Uterus (tissue), 4 donors: Measurements from ENCODE around the gene IGSF1. TPM values are rescaled to one million over a fixed set of nuclear protein-coding genes. Genes with fewer than 3 reads are reported as not detected.

Experiments used
- DNase-seq, 2 donors: peaks; one replicate each; pipeline ENCODE4 v3.0.0-alpha.2; 2019 to 2020
- H3K27ac ChIP-seq, 2 donors: fragments of 200-600 bp; sonication (generic); 1 replicate in 1 of 2; 2 replicates in 1 of 2; pipeline ENCODE4 v1.5.1; 2016 to 2018
- H3K27me3 ChIP-seq, 2 donors: fragments of 200-600 bp; sonication (generic); one replicate each; pipeline ENCODE4 v1.5.1; 2018 to 2019; ENCODE audit warnings: control low read depth in 1 of 2
- H3K36me3 ChIP-seq, 2 donors: fragments of 200-600 bp; sonication (generic); one replicate each; pipeline ENCODE4 v1.5.1; 2019; ENCODE audit warnings: control low read depth in 1 of 2
- H3K4me1 ChIP-seq, 2 donors: fragments of 200-600 bp; sonication (generic); one replicate each; pipeline ENCODE4 v1.5.1; 2018 to 2019; ENCODE audit warnings: control low read depth in 1 of 2
- H3K4me3 ChIP-seq, 2 donors: fragments of 200-600 bp; sonication (generic); 1 replicate in 1 of 2; 2 replicates in 1 of 2; pipeline ENCODE4 v1.5.1; 2018 to 2019; ENCODE audit warnings: mild to moderate bottlenecking in 1 of 2
- H3K9me3 ChIP-seq, 2 donors: fragments of 200-600 bp; sonication (generic); one replicate each; pipeline ENCODE4 v1.5.1; 2019; ENCODE audit warnings: control low read depth in 1 of 2
- CTCF ChIP-seq, 4 experiments: fragments of 200-600 bp in 2 of 4; fragments of 450-650 bp in 2 of 4; sonication (generic) in 2 of 4; IDR thresholded peaks; one replicate each; pipeline ENCODE4 v1.5.1; 2016 to 2019; ENCODE audit warnings: antibody characterized with exemption in 4 of 4, mild to moderate bottlenecking in 2 of 4, moderate library complexity in 1 of 4
- POLR2A ChIP-seq, 2 donors: fragments of 450-650 bp; IDR thresholded peaks; one replicate each; pipeline ENCODE4 v1.6.1; 2016; ENCODE audit warnings: antibody characterized with exemption in 2 of 2, mild to moderate bottlenecking in 1 of 2, moderate library complexity in 1 of 2
- intact Hi-C: fragments of 100-400 bp; cut with DNase I; formaldehyde crosslinking; loops from one replicate; pipeline ENCODE4 v1.15.1; 2023; ENCODE audit warnings: low total_unique reads
- total RNA-seq, 4 donors: library from RNA; depleted of rRNA in 3 of 4; stranded (reverse); fragments of >200 nt in 3 of 4; gene quantifications; one replicate each; pipeline versions ENCODE4 v1.1.0 to v1.2.4, GENCODE V29; 2014 to 2023
- donor health status: DM: yes; HTN: yes; CAD: no.

IGSF1 gene
- total RNA-seq, 4 donors from 2014 or later, result 0.34 to 5.1 TPM; not detected in 2

- intact Hi-C loops, result no loop called here
- TF ChIP-seq CTCF (IDR thresholded peaks at IDR 0.05) (no peak), POLR2A (IDR thresholded peaks at IDR 0.05) (no peak)
- no peaks in the 10 kb centered on the region for H3K9me3 ChIP-seq
- no peaks in the 10 kb centered on the region for H3K27me3 ChIP-seq
- no peak for DNase-seq
- no peak overlapping the region for H3K4me3 ChIP-seq
- no peaks in the 10 kb centered on the region for H3K36me3 ChIP-seq
- H3K27ac ChIP-seq, result no peak overlapping the region
- H3K4me1 ChIP-seq, result no peaks in the 10 kb centered on the region
These were observed 33.5 kb upstream of the IGSF1 start for GRCh38 chrX:131322651-131323050.

- H3K27me3 ChIP-seq, result no peaks in the 10 kb centered on the region
- DNase-seq, result no peak
- TF ChIP-seq POLR2A (IDR thresholded peaks at IDR 0.05) (no peak), CTCF (IDR thresholded peaks at IDR 0.05) (no peak)
- intact Hi-C loops, result no loop called here
- no peak overlapping the region for H3K27ac ChIP-seq
- H3K9me3 ChIP-seq, result no peaks in the 10 kb centered on the region
- H3K4me3 ChIP-seq, result no peak overlapping the region
- no peaks in the 10 kb centered on the region for H3K4me1 ChIP-seq
- no peaks in the 10 kb centered on the region for H3K36me3 ChIP-seq
These were observed 28.2 kb upstream of the IGSF1 start for GRCh38 chrX:131317326-131317725.

DNA sequence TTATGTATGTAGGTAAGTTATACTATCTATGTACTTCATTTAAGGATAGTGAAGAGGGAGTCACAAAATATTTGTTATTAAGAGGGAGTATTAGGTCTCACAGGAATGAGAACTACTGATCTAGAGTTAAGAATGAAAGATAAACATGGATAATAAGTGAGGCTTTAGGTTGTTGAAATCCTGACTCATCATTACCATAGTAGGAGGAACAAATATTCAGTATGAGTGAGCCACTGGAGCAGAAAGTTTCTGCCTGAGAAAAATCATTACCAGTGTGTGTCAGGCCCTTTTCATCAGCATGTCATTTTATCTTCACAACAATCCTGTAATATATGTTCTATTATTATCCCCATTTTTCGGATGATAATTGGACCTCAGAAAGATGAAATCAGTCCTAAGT lies 27.2 kb upstream of the IGSF1 start:
- DNase-seq, result no peak
- TF ChIP-seq POLR2A (IDR thresholded peaks at IDR 0.05), result no peak
- TF ChIP-seq CTCF (IDR thresholded peaks at IDR 0.05), result no peak
- Histone ChIP-seq H3K9me3 (no peaks in the 10 kb centered on the region), H3K4me1 (no peaks in the 10 kb centered on the region), H3K4me3 (no peak overlapping the region), H3K27me3 (no peaks in the 10 kb centered on the region), H3K36me3 (no peaks in the 10 kb centered on the region), H3K27ac (no peak overlapping the region)
- intact Hi-C loops, result no loop called here

DNA sequence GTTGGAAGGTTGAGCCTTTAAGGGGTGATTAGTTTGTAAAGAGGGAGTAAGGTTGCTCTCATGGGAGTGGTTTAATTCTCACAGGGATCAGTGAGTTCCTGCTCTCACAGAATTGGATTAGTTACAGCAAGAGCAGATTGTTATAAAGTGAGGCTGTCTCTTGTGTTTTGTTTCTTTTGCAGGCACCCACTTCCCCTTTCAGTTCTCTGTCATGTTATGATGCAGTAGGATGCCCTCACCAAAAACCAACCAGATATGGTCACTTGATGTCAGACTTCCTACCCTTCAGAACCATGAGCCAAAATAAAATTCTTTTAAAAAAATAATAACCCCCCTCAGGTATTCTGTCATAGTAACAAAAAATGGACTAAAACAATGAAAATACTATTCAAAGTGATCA lies 19.9 kb upstream of the IGSF1 start:
- H3K9me3 ChIP-seq, result no peaks in the 10 kb centered on the region
- DNase-seq, result no peak
- H3K27ac ChIP-seq, result no peak overlapping the region
- H3K36me3 ChIP-seq, result no peaks in the 10 kb centered on the region
- H3K27me3 ChIP-seq, result peaks cover 0 to 8% of the 10 kb centered on the region in 2 donors
- no peak for TF ChIP-seq CTCF (IDR thresholded peaks at IDR 0.05)
- no peak for TF ChIP-seq POLR2A (IDR thresholded peaks at IDR 0.05)
- no peaks in the 10 kb centered on the region for H3K4me1 ChIP-seq
- H3K4me3 ChIP-seq, result no peak overlapping the region
- intact Hi-C loops, result no loop called here

DNA sequence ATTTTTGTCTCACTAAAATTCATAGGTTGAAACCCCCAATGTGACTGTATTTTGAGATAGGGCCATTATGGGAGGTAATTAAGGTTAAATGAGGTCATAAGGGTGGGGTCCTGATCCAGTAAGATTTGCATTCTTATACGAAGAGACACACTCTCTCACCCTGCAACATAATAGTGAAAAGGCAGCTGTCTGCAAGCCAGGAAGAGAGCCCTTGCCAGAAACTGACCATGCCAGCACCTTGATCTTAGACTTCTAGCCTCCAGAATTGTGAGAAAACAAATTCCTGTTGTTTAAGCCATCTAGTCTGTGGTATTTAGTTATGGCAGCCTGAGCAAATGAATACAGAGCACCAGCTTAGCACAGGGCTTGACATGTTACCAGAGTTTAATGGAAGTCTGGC lies 17.5 kb upstream of the IGSF1 start:
- H3K27ac ChIP-seq, result no peak overlapping the region
- TF ChIP-seq CTCF (IDR thresholded peaks at IDR 0.05), result no peak
- no peak for TF ChIP-seq POLR2A (IDR thresholded peaks at IDR 0.05)
- H3K36me3 ChIP-seq, result no peaks in the 10 kb centered on the region
- H3K27me3 ChIP-seq, result peaks cover 0 to 8% of the 10 kb centered on the region in 2 donors
- no peak overlapping the region for H3K4me3 ChIP-seq
- H3K9me3 ChIP-seq, result no peaks in the 10 kb centered on the region
- intact Hi-C loops, result no loop called here
- DNase-seq, result no peak
- no peaks in the 10 kb centered on the region for H3K4me1 ChIP-seq
